ENCODE data around the gene SFXN3. TPM values are rescaled to one million over a fixed set of nuclear protein-coding genes. Genes with fewer than 3 reads are reported as not detected.

The SFXN3 gene
- total RNA-seq, 1 donor from 2014 or later = 61.8 TPM

GRCh38 chr10:101035314-101035713, 4.3 kb downstream of the SFXN3 start:
- no peak for DNase-seq (ENCODE audit: low read depth, low spot score)

GRCh38 chr10:101035916-101036702, 5.1 kb downstream of the SFXN3 start:
- DNase-seq (ENCODE audit: low read depth, low spot score) = no peak

GRCh38 chr10:101036726-101037125, 5.7 kb downstream of the SFXN3 start:
- no peak for DNase-seq (ENCODE audit: low read depth, low spot score)

- no peak for DNase-seq (ENCODE audit: low read depth, low spot score)
Observed at GRCh38 chr10:101038484-101038883, 7.5 kb downstream of the SFXN3 start.

- DNase-seq (ENCODE audit: low read depth, low spot score) = no peak
Observed at GRCh38 chr10:101040061-101040460, 9.0 kb downstream of the SFXN3 start.

GRCh38 chr10:101040851-101041250, 9.8 kb downstream of the SFXN3 start:
- no peak for DNase-seq (ENCODE audit: low read depth, low spot score)

- peak; percentile 75 for DNase-seq (ENCODE audit: low read depth, low spot score)
Observed at GRCh38 chr10:101041252-101041761, 10.3 kb downstream of the SFXN3 start.

GRCh38 chr10:101042118-101042517, 11.1 kb downstream of the SFXN3 start:
- no peak for DNase-seq (ENCODE audit: low read depth, low spot score)

- peak; percentile 92 for DNase-seq (ENCODE audit: low read depth, low spot score)
Observed at GRCh38 chr10:101042667-101043362, 11.8 kb downstream of the SFXN3 start.

- DNase-seq (ENCODE audit: low read depth, low spot score) = no peak
Observed at GRCh38 chr10:101043363-101043707, 12.3 kb downstream of the SFXN3 start.

- no peak for DNase-seq (ENCODE audit: low read depth, low spot score)
Observed at GRCh38 chr10:101044117-101044516, 13.1 kb downstream of the SFXN3 start.

- no peak for DNase-seq (ENCODE audit: low read depth, low spot score)
Observed at GRCh38 chr10:101046332-101047238, 15.6 kb downstream of the SFXN3 start.

GRCh38 chr10:101047268-101047667, 16.2 kb downstream of the SFXN3 start:
- DNase-seq (ENCODE audit: low read depth, low spot score) = no peak

GRCh38 chr10:101047961-101048892, 17.2 kb downstream of the SFXN3 start:
- DNase-seq (ENCODE audit: low read depth, low spot score) = no peak

- DNase-seq (ENCODE audit: low read depth, low spot score) = no peak
Observed at GRCh38 chr10:101050208-101051069, 19.4 kb downstream of the SFXN3 start.

- DNase-seq (ENCODE audit: low read depth, low spot score) = no peak
Observed at GRCh38 chr10:101052285-101052684, 21.3 kb downstream of the SFXN3 start.

- no peak for DNase-seq (ENCODE audit: low read depth, low spot score)
Observed at GRCh38 chr10:101053516-101053915, 22.5 kb downstream of the SFXN3 start.

GRCh38 chr10:101054351-101054750, 23.3 kb downstream of the SFXN3 start:
- DNase-seq (ENCODE audit: low read depth, low spot score) = no peak

GRCh38 chr10:101054876-101055275, 23.8 kb downstream of the SFXN3 start:
- DNase-seq (ENCODE audit: low read depth, low spot score) = no peak

- no peak for DNase-seq (ENCODE audit: low read depth, low spot score)
Observed at GRCh38 chr10:101055411-101055810, 24.4 kb downstream of the SFXN3 start.

Measured in pulmonary artery endothelial cell (primary cell).